Endodermal cell (in vitro differentiated cells): Measurements from ENCODE around the gene CADM1. TPM values are rescaled to one million over a fixed set of nuclear protein-coding genes. Genes with fewer than 3 reads are reported as not detected.

ENCODE experiments used
- DNase-seq: peaks from one replicate; pipeline ENCODE4 v3.0.0-alpha.2; 2017
- H3K27ac ChIP-seq: 2 replicates; pipeline ENCODE4 v1.5.1; 2013; ENCODE audit warnings: mild to moderate bottlenecking, low read depth, low read length, moderate library complexity
- H3K27me3 ChIP-seq: 2 replicates; pipeline ENCODE4 v1.6.1; 2013; ENCODE audit warnings: mild to moderate bottlenecking, low read length, moderate library complexity; ENCODE audit not compliant: insufficient read depth, control insufficient read depth, poor library complexity, severe bottlenecking
- H3K36me3 ChIP-seq: 2 replicates; pipeline ENCODE4 v1.7.0; 2013; ENCODE audit warnings: mild to moderate bottlenecking, low read length, moderate library complexity; ENCODE audit not compliant: control insufficient read depth, insufficient read depth
- H3K4me1 ChIP-seq: one replicate; pipeline ENCODE4 v1.7.0; 2013; ENCODE audit warnings: low read length; ENCODE audit not compliant: control insufficient read depth, insufficient read depth
- H3K4me3 ChIP-seq: 2 replicates; pipeline ENCODE4 v1.5.1; 2013; ENCODE audit warnings: mild to moderate bottlenecking, low read length, moderate library complexity
- H3K9ac ChIP-seq: 2 replicates; pipeline ENCODE4 v1.6.1; 2013; ENCODE audit warnings: mild to moderate bottlenecking, low read length, moderate library complexity; ENCODE audit not compliant: poor library complexity, severe bottlenecking; ENCODE audit errors: extremely low read depth
- H3K9me3 ChIP-seq: 2 replicates; pipeline ENCODE4 v1.6.1; 2013; ENCODE audit warnings: mild to moderate bottlenecking, low read length, moderate library complexity; ENCODE audit not compliant: control insufficient read depth
- H3K27ac Mint-ChIP-seq: 2 replicates; pipeline ENCODE4 v1.8.0; 2020; ENCODE audit warnings: mixed read lengths
- H3K27me3 Mint-ChIP-seq: 2 replicates; pipeline ENCODE4 v1.8.0; 2021; ENCODE audit warnings: mild to moderate bottlenecking, mixed read lengths; ENCODE audit not compliant: insufficient read depth
- H3K36me3 Mint-ChIP-seq: 2 replicates; pipeline ENCODE4 v1.8.0; 2020; ENCODE audit warnings: low read depth, mixed read lengths
- H3K4me1 Mint-ChIP-seq: 2 replicates; pipeline ENCODE4 v1.8.0; 2020; ENCODE audit warnings: mixed read lengths
- H3K4me3 Mint-ChIP-seq: 2 replicates; pipeline ENCODE4 v1.8.0; 2020; ENCODE audit warnings: mild to moderate bottlenecking, moderate library complexity, mixed read lengths
- H3K9me3 Mint-ChIP-seq: 2 replicates; pipeline ENCODE4 v1.8.0; 2020; ENCODE audit warnings: mild to moderate bottlenecking, mixed read lengths
- CTCF ChIP-seq: fragments of 200-600 bp; sonication (generic); conservative IDR thresholded peaks from 2 replicates; pipeline ENCODE4 v1.5.0; 2021; ENCODE audit warnings: antibody characterized with exemption, mild to moderate bottlenecking
- WGBS, 2 experiments: methylation state at CpG; one replicate each; pipeline versions ENCODE4 v1.1.5 to v1.1.7; 2013; ENCODE audit warnings: missing lambda C conversion rate in 2 of 2, mixed read lengths in 1 of 2; ENCODE audit not compliant: insufficient coverage in 1 of 2, insufficient read length in 1 of 2; 5-methylcytosine and 5-hydroxymethylcytosine counted together
- total RNA-seq, 2 donors: library from RNA; stranded (reverse); fragmentation: NEBNext Ultra II Directional in 1 of 2; extraction: Animal tissue kit (Norgen Biotek cat#: 25700) in 1 of 2; gene quantifications; 2 replicates in 1 of 2; 3 replicates in 1 of 2; pipeline ENCODE4 v1.2.1, GENCODE V29; 2021

CADM1 gene
- total RNA-seq, 2 donors from 2014 or later, result 76.3 to 88.2 TPM

- H3K27ac ChIP-seq, result no peak overlapping the region
- Mint-ChIP-seq H3K36me3 (no peaks in the 10 kb centered on the region), H3K4me3 (no peak overlapping the region), H3K4me1 (peaks cover 11% of the 10 kb centered on the region), H3K27ac (no peak overlapping the region), H3K27me3 (peaks cover 8% of the 10 kb centered on the region), H3K9me3 (no peaks in the 10 kb centered on the region)
- no peak overlapping the region for H3K4me3 ChIP-seq
- H3K36me3 ChIP-seq, result no peaks in the 10 kb centered on the region
- H3K9me3 ChIP-seq, result no peaks in the 10 kb centered on the region
- no peak for DNase-seq
- H3K9ac ChIP-seq, result no peak overlapping the region
- no peaks in the 10 kb centered on the region for H3K27me3 ChIP-seq
- H3K4me1 ChIP-seq, result peaks cover 3% of the 10 kb centered on the region
- WGBS, 2 experiments, result 86 to 91% methylated on average over 5 of the region's 5 CpGs
- TF ChIP-seq CTCF, result no peak
Measured at GRCh38 chr11:115133475-115134209, 370.6 kb downstream of the CADM1 start.

GRCh38 chr11:115132436-115133228 lies 371.6 kb downstream of the CADM1 start:
- peaks cover 11% of the 10 kb centered on the region for H3K4me1 Mint-ChIP-seq
- Histone ChIP-seq H3K27ac (no peak overlapping the region), H3K4me3 (no peak overlapping the region), H3K4me1 (peaks cover 3% of the 10 kb centered on the region), H3K27me3 (no peaks in the 10 kb centered on the region), H3K9me3 (no peaks in the 10 kb centered on the region), H3K9ac (no peak overlapping the region), H3K36me3 (no peaks in the 10 kb centered on the region)
- H3K9me3 Mint-ChIP-seq, result no peaks in the 10 kb centered on the region
- peak; percentile 69 for TF ChIP-seq CTCF
- peaks cover 15% of the 10 kb centered on the region for H3K27me3 Mint-ChIP-seq
- no peaks in the 10 kb centered on the region for H3K36me3 Mint-ChIP-seq
- WGBS, 2 experiments, result 80 to 81% methylated on average over 2 to 4 of the region's 7 CpGs
- H3K27ac Mint-ChIP-seq, result no peak overlapping the region
- DNase-seq, result peak; percentile 70
- H3K4me3 Mint-ChIP-seq, result no peak overlapping the region

GRCh38 chr11:115129473-115130289 lies 374.5 kb downstream of the CADM1 start:
- no peak for DNase-seq
- TF ChIP-seq CTCF, result no peak
- Histone ChIP-seq H3K4me3 (no peak overlapping the region), H3K27ac (no peak overlapping the region), H3K36me3 (no peaks in the 10 kb centered on the region), H3K4me1 (peaks cover 3% of the 10 kb centered on the region), H3K9ac (no peak overlapping the region), H3K27me3 (peaks cover 8% of the 10 kb centered on the region), H3K9me3 (no peaks in the 10 kb centered on the region)
- no peaks in the 10 kb centered on the region for H3K36me3 Mint-ChIP-seq
- WGBS, 2 experiments, result 85 to 92% methylated on average over 8 to 14 of the region's 14 CpGs
- H3K9me3 Mint-ChIP-seq, result no peaks in the 10 kb centered on the region
- H3K4me3 Mint-ChIP-seq, result no peak overlapping the region
- no peak overlapping the region for H3K27ac Mint-ChIP-seq
- peaks cover 12% of the 10 kb centered on the region for H3K4me1 Mint-ChIP-seq
- peaks cover 33% of the 10 kb centered on the region for H3K27me3 Mint-ChIP-seq
